Measurements from ENCODE around the gene SPECC1. TPM values are rescaled to one million over a fixed set of nuclear protein-coding genes. Genes with fewer than 3 reads are reported as not detected.

SPECC1 gene
- total RNA-seq, 1 donor from 2014 or later, result 69.6 TPM

GRCh38 chr17:20264996-20265395, 255.8 kb downstream of the SPECC1 start:
- Mint-ChIP-seq H3K4me3 (ENCODE audit: low read depth) (no peak overlapping the region), H3K4me1 (ENCODE audit: low read depth) (no peaks in the 10 kb centered on the region), H3K27me3 (no peaks in the 10 kb centered on the region), H3K36me3 (ENCODE audit: insufficient read depth) (peaks cover 8% of the 10 kb centered on the region), H3K9me3 (ENCODE audit: low read depth) (peaks cover 4% of the 10 kb centered on the region), H3K27ac (no peak overlapping the region)
- DNase-seq (ENCODE audit: low spot score, unreplicated experiment), result no peak
- TF ChIP-seq CTCF (IDR thresholded peaks at IDR 0.05; ENCODE audit: unreplicated experiment), result no peak

DNA sequence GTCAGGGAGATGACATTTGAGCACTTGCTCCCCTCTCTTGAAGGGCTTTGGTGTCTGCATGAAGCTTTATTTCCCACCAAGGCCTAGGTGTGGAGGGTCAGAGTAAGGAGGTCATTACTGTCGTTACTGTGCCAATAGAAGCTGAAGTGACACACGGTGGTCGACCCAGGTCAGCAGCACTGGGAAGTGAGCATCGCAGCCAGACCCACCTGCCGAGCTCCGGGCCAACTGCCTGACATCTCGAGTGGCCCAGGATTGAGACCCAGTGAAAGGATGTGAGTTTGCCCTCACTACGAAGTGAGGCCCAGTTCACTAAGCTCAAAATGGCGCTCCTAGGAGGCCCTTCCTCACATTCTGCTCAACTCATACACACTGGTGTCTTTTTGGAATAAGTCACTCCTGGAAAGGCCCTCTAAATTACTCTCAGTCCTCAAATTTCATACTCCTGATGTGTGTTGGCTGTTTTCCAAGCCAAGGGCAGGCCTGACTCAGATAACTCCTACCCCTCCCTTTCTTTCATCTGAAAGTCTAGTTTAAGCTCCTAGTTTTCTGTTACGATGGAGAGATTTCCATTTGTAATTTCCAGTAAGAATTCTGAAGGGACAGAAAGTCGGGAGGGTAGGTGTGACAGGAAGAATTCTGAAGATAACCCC, 257.8 kb downstream of the SPECC1 start:
- Mint-ChIP-seq H3K9me3 (ENCODE audit: low read depth) (peaks cover 4% of the 10 kb centered on the region), H3K4me3 (ENCODE audit: low read depth) (no peak overlapping the region), H3K36me3 (ENCODE audit: insufficient read depth) (peaks cover 5% of the 10 kb centered on the region), H3K27ac (no peak overlapping the region), H3K27me3 (no peaks in the 10 kb centered on the region), H3K4me1 (ENCODE audit: low read depth) (no peaks in the 10 kb centered on the region)
- DNase-seq (ENCODE audit: low spot score, unreplicated experiment), result no peak
- TF ChIP-seq CTCF (IDR thresholded peaks at IDR 0.05; ENCODE audit: unreplicated experiment), result no peak

GRCh38 chr17:20267459-20267842, 258.3 kb downstream of the SPECC1 start:
- no peak overlapping the region for H3K27ac Mint-ChIP-seq

GRCh38 chr17:20270369-20270768, 261.2 kb downstream of the SPECC1 start:
- Mint-ChIP-seq H3K27me3 (no peaks in the 10 kb centered on the region), H3K9me3 (ENCODE audit: low read depth) (no peaks in the 10 kb centered on the region), H3K4me3 (ENCODE audit: low read depth) (no peak overlapping the region), H3K4me1 (ENCODE audit: low read depth) (peaks cover 3% of the 10 kb centered on the region), H3K27ac (no peak overlapping the region), H3K36me3 (ENCODE audit: insufficient read depth) (peaks cover 6% of the 10 kb centered on the region)
- DNase-seq (ENCODE audit: low spot score, unreplicated experiment), result no peak
- no peak for TF ChIP-seq CTCF (IDR thresholded peaks at IDR 0.05; ENCODE audit: unreplicated experiment)

More at GRCh38 chr17:20267459-20267842, 258.3 kb downstream of the SPECC1 start:
- Mint-ChIP-seq H3K4me1 (ENCODE audit: low read depth) (no peaks in the 10 kb centered on the region), H3K4me3 (ENCODE audit: low read depth) (no peak overlapping the region), H3K36me3 (ENCODE audit: insufficient read depth) (peaks cover 5% of the 10 kb centered on the region), H3K9me3 (ENCODE audit: low read depth) (peaks cover 4% of the 10 kb centered on the region), H3K27me3 (no peaks in the 10 kb centered on the region)
- TF ChIP-seq CTCF (IDR thresholded peaks at IDR 0.05; ENCODE audit: unreplicated experiment), result no peak
- no peak for DNase-seq (ENCODE audit: low spot score, unreplicated experiment)

DNA sequence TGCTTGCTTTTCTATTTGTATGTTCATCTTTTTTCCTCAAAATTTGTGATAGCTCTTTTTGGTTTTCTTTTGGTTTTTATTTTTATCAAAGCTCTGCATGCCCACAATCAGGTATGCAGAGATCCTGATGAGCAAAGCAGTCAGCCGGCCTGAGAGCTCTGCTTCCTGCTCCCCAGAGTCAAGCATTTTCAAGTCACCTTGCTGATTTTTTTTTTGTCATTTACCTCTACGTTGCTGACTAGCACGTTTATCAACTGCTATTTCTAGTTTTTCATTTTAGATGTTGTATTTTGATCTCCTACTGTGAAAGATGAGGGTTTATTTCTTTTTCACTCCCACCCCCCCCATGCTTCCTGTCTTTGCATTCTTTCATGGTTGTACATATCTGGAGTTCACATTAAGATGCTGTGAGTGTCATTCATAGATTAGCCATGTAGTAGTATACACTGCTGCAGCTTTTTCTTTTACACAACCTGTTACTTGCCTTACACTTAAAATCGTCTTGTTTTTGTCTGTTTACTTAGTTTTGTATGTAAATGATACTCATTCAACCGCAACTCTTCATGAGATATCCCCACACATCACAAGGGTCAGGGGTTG, 262.0 kb downstream of the SPECC1 start:
- Mint-ChIP-seq H3K27me3 (no peaks in the 10 kb centered on the region), H3K9me3 (ENCODE audit: low read depth) (no peaks in the 10 kb centered on the region), H3K36me3 (ENCODE audit: insufficient read depth) (peaks cover 6% of the 10 kb centered on the region), H3K4me1 (ENCODE audit: low read depth) (peaks cover 3% of the 10 kb centered on the region), H3K27ac (no peak overlapping the region), H3K4me3 (ENCODE audit: low read depth) (no peak overlapping the region)
- no peak for TF ChIP-seq CTCF (IDR thresholded peaks at IDR 0.05; ENCODE audit: unreplicated experiment)
- no peak for DNase-seq (ENCODE audit: low spot score, unreplicated experiment)
